ENCODE results near the gene CD63.

GRCh38 chr12:55687746-55688145, 41.1 kb downstream of the CD63 start:
- no peak for TF ChIP-seq CTCF (IDR thresholded peaks at IDR 0.05 in 8 of 11, conservative IDR thresholded peaks at IDR 0.05 in 3 of 11)
- TF ChIP-seq POLR2AphosphoS5 (IDR thresholded peaks at IDR 0.05) = no peak
- no peak for TF ChIP-seq POLR2A (IDR thresholded peaks at IDR 0.05)

Measured in spleen (tissue), 7 donors.